Osteoblast (primary cell): Measurements from ENCODE around the gene CCDC85A. TPM values are rescaled to one million over a fixed set of nuclear protein-coding genes. Genes with fewer than 3 reads are reported as not detected.

Experiments
- DNase-seq: peaks from one replicate; pipeline ENCODE4 v3.0.0; 2011; ENCODE audit warnings: low spot score, mixed read lengths; ENCODE audit not compliant: insufficient read length; ENCODE audit errors: missing footprints
- H2AFZ ChIP-seq: 2 replicates; pipeline ENCODE4 v1.6.0; 2011; ENCODE audit warnings: mild to moderate bottlenecking, low read length
- H3K27ac ChIP-seq: 2 replicates; pipeline ENCODE4 v1.5.1; 2011; ENCODE audit warnings: mild to moderate bottlenecking, low read depth, low read length, moderate library complexity
- H3K27me3 ChIP-seq: 2 replicates; pipeline ENCODE4 v1.6.0; 2012; ENCODE audit warnings: mild to moderate bottlenecking, control low read depth, inconsistent platforms, low read length, moderate library complexity; ENCODE audit not compliant: insufficient read depth
- H3K36me3 ChIP-seq: 2 replicates; pipeline ENCODE4 v1.5.1; 2011; ENCODE audit warnings: mild to moderate bottlenecking, low read length, control low read depth, moderate library complexity; ENCODE audit not compliant: insufficient read depth
- H3K4me1 ChIP-seq: 2 replicates; pipeline ENCODE4 v1.5.1; 2011; ENCODE audit warnings: mild to moderate bottlenecking, low read length, control low read depth, moderate library complexity; ENCODE audit not compliant: insufficient read depth
- H3K4me2 ChIP-seq: 2 replicates; pipeline ENCODE4 v1.6.0; 2011; ENCODE audit warnings: mild to moderate bottlenecking, low read length; ENCODE audit not compliant: insufficient read depth
- H3K4me3 ChIP-seq: fragments of 200-600 bp; sonication (generic); 3 replicates; pipeline ENCODE4 v1.5.1; 2012; ENCODE audit warnings: mild to moderate bottlenecking, low read length, inconsistent platforms; ENCODE audit not compliant: insufficient read depth
- H3K79me2 ChIP-seq: 2 replicates; pipeline ENCODE4 v1.6.0; 2012; ENCODE audit warnings: mild to moderate bottlenecking, low read length, control low read depth, inconsistent platforms; ENCODE audit not compliant: insufficient read depth
- H3K9me3 ChIP-seq: 2 replicates; pipeline ENCODE4 v1.5.1; 2011; ENCODE audit warnings: low read depth, low read length, control low read depth
- H4K20me1 ChIP-seq: 2 replicates; pipeline ENCODE4 v1.6.0; 2012; ENCODE audit warnings: mild to moderate bottlenecking, low read length, control low read depth; ENCODE audit not compliant: insufficient read depth
- total RNA-seq: library from RNA; depleted of rRNA; stranded (reverse); fragments of >200 nt; gene quantifications from 2 replicates; pipeline ENCODE4 v1.2.3, GENCODE V29; 2012
- TF ChIP-seq, protein P1 (sequence below): IDR thresholded peaks from 2 replicates; pipeline ENCODE4 v1.5.1; 2011; ENCODE audit warnings: mild to moderate bottlenecking, low read depth, low read length, moderate library complexity; ENCODE audit errors: extremely low read depth

Gene CCDC85A
- total RNA-seq, 1 donor, result 0.72 TPM

DNA sequence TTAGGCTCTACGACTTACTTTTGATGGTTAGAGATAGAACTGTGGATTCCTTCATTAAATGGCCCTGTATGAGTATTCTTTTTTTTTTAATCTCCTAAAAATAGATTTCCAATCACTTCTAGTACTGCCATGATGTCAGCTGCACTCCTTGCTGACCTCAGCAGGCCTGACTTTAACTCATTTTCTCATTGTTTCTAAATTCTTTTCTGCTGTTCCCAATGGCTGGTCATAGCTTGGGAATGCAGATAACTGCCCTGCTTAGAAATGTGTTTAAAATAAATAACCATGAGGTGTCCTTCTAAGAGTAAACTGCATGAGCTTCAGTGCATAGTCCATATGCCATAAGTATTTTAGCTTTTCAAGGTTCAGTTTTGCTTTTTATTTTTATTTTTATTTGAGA lies 15.7 kb downstream of the CCDC85A start:
- Histone ChIP-seq H3K27ac (no peak overlapping the region), H3K36me3 (no peaks in the 10 kb centered on the region), H3K27me3 (no peaks in the 10 kb centered on the region), H3K4me2 (no peak overlapping the region), H3K4me1 (no peaks in the 10 kb centered on the region), H3K79me2 (no peaks in the 10 kb centered on the region), H2AFZ (no peak overlapping the region), H3K4me3 (no peak overlapping the region), H4K20me1 (no peaks in the 10 kb centered on the region), H3K9me3 (no peaks in the 10 kb centered on the region)
- DNase-seq, result no peak
- TF ChIP-seq, protein P1, sequence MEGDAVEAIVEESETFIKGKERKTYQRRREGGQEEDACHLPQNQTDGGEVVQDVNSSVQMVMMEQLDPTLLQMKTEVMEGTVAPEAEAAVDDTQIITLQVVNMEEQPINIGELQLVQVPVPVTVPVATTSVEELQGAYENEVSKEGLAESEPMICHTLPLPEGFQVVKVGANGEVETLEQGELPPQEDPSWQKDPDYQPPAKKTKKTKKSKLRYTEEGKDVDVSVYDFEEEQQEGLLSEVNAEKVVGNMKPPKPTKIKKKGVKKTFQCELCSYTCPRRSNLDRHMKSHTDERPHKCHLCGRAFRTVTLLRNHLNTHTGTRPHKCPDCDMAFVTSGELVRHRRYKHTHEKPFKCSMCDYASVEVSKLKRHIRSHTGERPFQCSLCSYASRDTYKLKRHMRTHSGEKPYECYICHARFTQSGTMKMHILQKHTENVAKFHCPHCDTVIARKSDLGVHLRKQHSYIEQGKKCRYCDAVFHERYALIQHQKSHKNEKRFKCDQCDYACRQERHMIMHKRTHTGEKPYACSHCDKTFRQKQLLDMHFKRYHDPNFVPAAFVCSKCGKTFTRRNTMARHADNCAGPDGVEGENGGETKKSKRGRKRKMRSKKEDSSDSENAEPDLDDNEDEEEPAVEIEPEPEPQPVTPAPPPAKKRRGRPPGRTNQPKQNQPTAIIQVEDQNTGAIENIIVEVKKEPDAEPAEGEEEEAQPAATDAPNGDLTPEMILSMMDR, result no peak

DNA sequence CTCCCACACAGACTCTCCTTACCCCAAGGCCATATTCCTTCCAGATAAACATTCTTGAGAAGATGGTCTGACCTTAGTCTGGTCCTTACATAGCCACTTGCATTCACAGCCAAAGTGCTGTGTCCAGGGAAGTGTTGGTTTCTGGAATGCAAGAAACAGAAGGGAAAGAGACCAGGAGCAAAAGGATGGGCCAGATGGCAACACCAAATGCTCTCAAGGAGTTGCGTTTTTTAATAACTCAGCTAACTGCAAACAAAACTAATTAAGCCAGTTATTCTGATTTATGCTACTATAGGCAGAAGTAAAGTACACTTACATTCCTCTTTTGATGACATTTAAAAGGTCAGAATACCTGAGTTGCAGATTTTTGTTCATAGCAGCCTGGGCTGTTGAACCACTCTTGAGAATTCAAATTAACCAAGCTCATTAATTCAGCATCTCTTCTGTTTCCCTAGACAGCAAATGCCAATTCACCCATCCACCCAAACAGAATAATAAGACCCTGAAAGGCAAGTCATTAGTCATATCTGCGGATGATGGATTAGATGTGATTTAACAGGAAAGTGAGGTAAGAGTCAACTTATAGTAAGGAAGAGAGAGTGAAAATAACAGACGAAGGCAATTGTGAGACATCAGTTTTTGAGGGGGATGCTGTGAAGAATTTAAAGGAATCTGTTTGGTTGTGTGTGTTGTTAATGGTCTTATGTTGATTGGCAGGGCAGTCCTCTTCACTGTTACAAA lies 18.8 kb downstream of the CCDC85A start:
- Histone ChIP-seq H3K27me3 (no peaks in the 10 kb centered on the region), H3K9me3 (no peaks in the 10 kb centered on the region), H3K4me1 (no peaks in the 10 kb centered on the region), H2AFZ (no peak overlapping the region), H3K4me3 (no peak overlapping the region), H3K4me2 (no peak overlapping the region), H4K20me1 (no peaks in the 10 kb centered on the region), H3K36me3 (no peaks in the 10 kb centered on the region), H3K79me2 (no peaks in the 10 kb centered on the region), H3K27ac (no peak overlapping the region)
- DNase-seq, result no peak
- TF ChIP-seq, protein P1, result no peak

DNA sequence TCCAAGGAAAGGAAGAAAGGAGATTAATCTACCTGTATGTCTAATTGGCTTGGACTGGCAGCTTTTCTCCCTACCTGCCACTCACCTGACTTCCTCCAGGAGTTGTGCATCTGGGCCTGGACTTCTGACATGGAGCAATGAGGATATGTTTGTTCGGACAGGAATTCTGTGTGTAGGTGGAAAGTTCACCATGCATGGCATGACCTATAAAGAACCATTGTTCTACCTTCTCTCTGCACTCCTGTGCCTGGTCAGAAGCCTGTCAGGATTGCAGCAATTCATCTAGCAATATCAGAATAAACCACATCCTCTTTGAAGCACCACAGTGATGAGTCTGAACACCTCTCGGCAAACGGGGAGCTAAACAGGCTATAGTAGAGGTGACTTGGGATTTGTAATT lies 20.8 kb downstream of the CCDC85A start:
- TF ChIP-seq, protein P1, result no peak
- no peaks in the 10 kb centered on the region for H3K36me3 ChIP-seq
- H3K4me3 ChIP-seq, result no peak overlapping the region
- H3K79me2 ChIP-seq, result no peaks in the 10 kb centered on the region
- no peak overlapping the region for H2AFZ ChIP-seq
- no peak for DNase-seq
- H3K4me1 ChIP-seq, result no peaks in the 10 kb centered on the region
- H3K27me3 ChIP-seq, result no peaks in the 10 kb centered on the region
- no peak overlapping the region for H3K4me2 ChIP-seq
- H3K9me3 ChIP-seq, result no peaks in the 10 kb centered on the region
- no peaks in the 10 kb centered on the region for H4K20me1 ChIP-seq
- no peak overlapping the region for H3K27ac ChIP-seq

DNA sequence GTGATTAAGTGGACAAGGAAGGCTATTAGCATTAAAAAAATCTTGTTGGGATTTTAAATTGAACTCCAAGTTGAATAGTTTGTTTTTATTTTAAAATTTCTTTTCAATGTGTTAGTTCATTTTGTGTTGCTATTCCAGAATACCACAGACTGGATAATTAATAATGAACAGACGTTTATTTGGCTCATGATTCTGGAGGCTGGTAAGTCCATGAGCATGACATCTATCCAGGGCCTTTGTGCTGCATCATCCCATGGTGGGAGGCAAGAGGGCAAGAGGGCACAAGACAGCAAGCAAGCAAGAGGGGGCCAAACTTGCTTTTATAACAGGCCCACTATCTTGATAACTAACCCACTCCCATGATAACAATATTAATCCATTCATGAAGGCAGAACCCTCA lies 22.5 kb downstream of the CCDC85A start:
- H3K4me2 ChIP-seq, result no peak overlapping the region
- H3K27ac ChIP-seq, result no peak overlapping the region

More for the DNA sequence above, 22.5 kb downstream of the CCDC85A start:
- TF ChIP-seq, protein P1, result no peak
- DNase-seq, result no peak
- H3K36me3 ChIP-seq, result no peaks in the 10 kb centered on the region
- H3K79me2 ChIP-seq, result no peaks in the 10 kb centered on the region
- no peaks in the 10 kb centered on the region for H4K20me1 ChIP-seq
- H3K9me3 ChIP-seq, result no peaks in the 10 kb centered on the region
- no peak overlapping the region for H2AFZ ChIP-seq
- H3K4me3 ChIP-seq, result no peak overlapping the region
- H3K4me1 ChIP-seq, result no peaks in the 10 kb centered on the region
- no peaks in the 10 kb centered on the region for H3K27me3 ChIP-seq
